ENCODE measurements around the gene OR2A5. TPM values are rescaled to one million over a fixed set of nuclear protein-coding genes. Genes with fewer than 3 reads are reported as not detected.

Gene OR2A5
- total and polyA plus RNA-seq, 9 donors, result not detected

- TF ChIP-seq EP300 (IDR thresholded peaks at IDR 0.05) (no peak), POLR2A (IDR thresholded peaks at IDR 0.05) (no peak), CTCF (IDR thresholded peaks at IDR 0.05) (no peak)
- no peaks in the 10 kb centered on the region for H3K4me1 ChIP-seq (ENCODE audit: insufficient read depth)
- no peak overlapping the region for H3K27ac ChIP-seq
- intact Hi-C loops (cut with DNase I), result no loop called here
- H3K27me3 ChIP-seq, result peaks cover 3% of the 10 kb centered on the region
- no peak overlapping the region for H3K4me3 ChIP-seq
- H3K36me3 ChIP-seq, result no peaks in the 10 kb centered on the region
- DNase-seq, result no peak
- 39 to 51% (median 42%) methylated on average over 2 of the region's 2 CpGs for WGBS, 3 donors
- no peaks in the 10 kb centered on the region for H3K9me3 ChIP-seq
Observed at GRCh38 chr7:144069953-144070352, 21.2 kb downstream of the OR2A5 start.

DNA sequence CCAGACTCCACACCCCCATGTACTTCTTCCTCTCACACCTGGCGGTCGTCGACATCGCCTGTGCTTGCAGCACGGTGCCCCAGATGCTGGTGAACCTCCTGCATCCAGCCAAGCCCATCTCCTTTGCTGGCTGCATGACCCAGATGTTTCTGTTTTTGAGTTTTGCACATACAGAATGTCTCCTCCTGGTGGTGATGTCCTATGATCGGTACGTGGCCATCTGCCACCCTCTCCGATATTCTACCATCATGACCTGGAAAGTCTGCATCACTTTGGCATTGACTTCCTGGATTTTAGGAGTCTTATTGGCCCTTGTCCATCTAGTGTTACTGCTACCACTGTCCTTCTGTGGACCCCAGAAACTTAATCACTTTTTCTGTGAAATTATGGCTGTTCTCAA lies 25.6 kb downstream of the OR2A5 start:
- TF ChIP-seq CTCF (IDR thresholded peaks at IDR 0.05), result no peak
- no peak for TF ChIP-seq POLR2A (IDR thresholded peaks at IDR 0.05)
- TF ChIP-seq EP300 (IDR thresholded peaks at IDR 0.05), result no peak
- 88 to 94% (median 90%) methylated on average over 8 of the region's 8 CpGs for WGBS, 3 donors
- Histone ChIP-seq H3K4me1 (ENCODE audit: insufficient read depth) (no peaks in the 10 kb centered on the region), H3K27ac (no peak overlapping the region), H3K27me3 (peaks cover 3% of the 10 kb centered on the region), H3K36me3 (no peaks in the 10 kb centered on the region), H3K4me3 (no peak overlapping the region), H3K9me3 (no peaks in the 10 kb centered on the region)
- DNase-seq, result no peak
- intact Hi-C loops (cut with DNase I), result no loop called here

GRCh38 chr7:144085978-144086377 lies 37.2 kb downstream of the OR2A5 start, which contains the start of gene OR2A12:
TSS of gene OR2A12 (plus strand) at chr7:144086278. CDS start at chr7:144095108, 8,830 bp downstream.
- 83 to 90% (median 86%) methylated on average over 2 of the region's 2 CpGs for WGBS, 3 donors
- no peaks in the 10 kb centered on the region for H3K27me3 ChIP-seq
- no peaks in the 10 kb centered on the region for H3K9me3 ChIP-seq
- no peak within 1 kb of the TSS for H3K4me3 ChIP-seq
- no peaks in the 10 kb centered on the region for H3K4me1 ChIP-seq (ENCODE audit: insufficient read depth)
- no peak within 1 kb of the TSS for H3K27ac ChIP-seq
- intact Hi-C loops (cut with DNase I), result no loop called here
- no peak for DNase-seq
- no peak for TF ChIP-seq POLR2A (IDR thresholded peaks at IDR 0.05)
- TF ChIP-seq CTCF (IDR thresholded peaks at IDR 0.05), result no peak
- no peak for TF ChIP-seq EP300 (IDR thresholded peaks at IDR 0.05)
- no peaks in the 10 kb centered on the region for H3K36me3 ChIP-seq

- Histone ChIP-seq H3K27me3 (no peaks in the 10 kb centered on the region), H3K9me3 (no peaks in the 10 kb centered on the region), H3K36me3 (no peaks in the 10 kb centered on the region), H3K4me1 (ENCODE audit: insufficient read depth) (no peaks in the 10 kb centered on the region), H3K4me3 (no peak overlapping the region), H3K27ac (no peak overlapping the region)
- no peak for DNase-seq
- TF ChIP-seq EP300 (IDR thresholded peaks at IDR 0.05), result no peak
- TF ChIP-seq CTCF (IDR thresholded peaks at IDR 0.05), result no peak
- TF ChIP-seq POLR2A (IDR thresholded peaks at IDR 0.05), result no peak
- WGBS, 3 donors, result 47 to 55% (median 55%) methylated on average over 4 of the region's 4 CpGs
- intact Hi-C loops (cut with DNase I), result no loop called here
Observed at GRCh38 chr7:144086730-144087129, 38.0 kb downstream of the OR2A5 start.

Data from ovary (tissue), 9 donors.